IMR-90 (cell line): Measurements from ENCODE around the gene EFHC1. TPM values are rescaled to one million over a fixed set of nuclear protein-coding genes. Genes with fewer than 3 reads are reported as not detected.

Source experiments
- ATAC-seq: fragments of 200-7000 bp; cut with Tn5 transposase; 2 replicates; pipeline ENCODE4 v1.9.1; 2020; ENCODE audit warnings: low read depth, mild to moderate bottlenecking, moderate library complexity
- BruUV-seq: library from RNA; stranded (reverse); fragments of 400-500 nt; replicated peaks from 2 replicates; lab custom pipeline; 2021; lab: Mats Ljungman, UMichigan
- CTCF ChIA-PET: fragments of 300-600 bp; formaldehyde crosslinking; extraction: SDS; loops from one replicate; lab custom pipeline; 2021; ENCODE audit warnings: antibody characterized with exemption; lab: Yijun Ruan, JAX
- POLR2A ChIA-PET: fragments of 300-600 bp; sonication (Branson Sonifier 250); formaldehyde crosslinking; loops from one replicate; lab custom pipeline; 2022; ENCODE audit warnings: antibody characterized with exemption; ENCODE audit not compliant: unreplicated experiment; lab: Charles Lee
- DNase-seq: peaks from one replicate; pipeline ENCODE4 v3.0.0; 2013
- H2AFZ ChIP-seq: replicated peaks from 2 replicates; pipeline ENCODE3; 2013; ENCODE audit warnings: low read length, mild to moderate bottlenecking; ENCODE audit not compliant: poor library complexity
- H2AK5ac ChIP-seq: 2 replicates; pipeline ENCODE4 v1.6.1; 2013; ENCODE audit warnings: low read depth, low read length, inconsistent platforms
- H2AK9ac ChIP-seq: replicated peaks from 2 replicates; pipeline ENCODE3; 2013; ENCODE audit warnings: mild to moderate bottlenecking, low read depth, low read length, moderate library complexity; ENCODE audit not compliant: poor library complexity
- H2BK120ac ChIP-seq: 2 replicates; pipeline ENCODE4 v1.6.1; 2013; ENCODE audit warnings: low read depth, low read length, inconsistent platforms
- H2BK15ac ChIP-seq: 3 replicates; pipeline ENCODE4 v1.6.1; 2013; ENCODE audit warnings: low read depth, low read length, inconsistent platforms
- H2BK20ac ChIP-seq: 2 replicates; pipeline ENCODE4 v1.6.1; 2013; ENCODE audit warnings: low read depth, mild to moderate bottlenecking, inconsistent platforms, low read length, moderate library complexity
- H2BK5ac ChIP-seq: 2 replicates; pipeline ENCODE4 v1.6.1; 2013; ENCODE audit warnings: mild to moderate bottlenecking, low read depth, low read length, inconsistent platforms; ENCODE audit not compliant: poor library complexity, severe bottlenecking
- H3K14ac ChIP-seq: replicated peaks from 2 replicates; pipeline ENCODE4 v1.6.1; 2013; ENCODE audit warnings: low read depth, low read length, inconsistent platforms
- H3K18ac ChIP-seq: 2 replicates; pipeline ENCODE4 v1.6.1; 2013; ENCODE audit warnings: low read depth, low read length, control low read depth
- H3K23ac ChIP-seq: 2 replicates; pipeline ENCODE4 v1.6.1; 2013; ENCODE audit warnings: low read depth, low read length, inconsistent platforms
- H3K27ac ChIP-seq: 2 replicates; pipeline ENCODE4 v1.5.1; 2013; ENCODE audit warnings: mild to moderate bottlenecking, control low read depth, low read length; ENCODE audit not compliant: insufficient read depth
- H3K27me3 ChIP-seq: 2 replicates; pipeline ENCODE4 v1.6.1; 2013; ENCODE audit warnings: low read length; ENCODE audit not compliant: control insufficient read depth, insufficient read depth
- H3K36me3 ChIP-seq: 2 replicates; pipeline ENCODE4 v1.6.1; 2013; ENCODE audit warnings: low read length, mixed read lengths; ENCODE audit not compliant: control insufficient read depth, insufficient read depth
- H3K4ac ChIP-seq: 2 replicates; pipeline ENCODE4 v1.6.1; 2013; ENCODE audit warnings: low read depth, low read length, inconsistent platforms
- H3K4me1 ChIP-seq: 2 replicates; pipeline ENCODE4 v1.6.1; 2013; ENCODE audit warnings: low read length, mixed read lengths; ENCODE audit not compliant: control insufficient read depth, insufficient read depth
- H3K4me2 ChIP-seq: 2 replicates; pipeline ENCODE4 v1.6.1; 2013; ENCODE audit warnings: low read depth, mild to moderate bottlenecking, control low read depth, low read length, moderate library complexity
- H3K4me3 ChIP-seq: 2 replicates; pipeline ENCODE4 v1.5.1; 2013; ENCODE audit warnings: low read depth, mild to moderate bottlenecking, control low read depth, low read length, moderate library complexity; ENCODE audit not compliant: insufficient read depth
- H3K56ac ChIP-seq: 2 replicates; pipeline ENCODE4 v1.6.1; 2013; ENCODE audit warnings: low read length, inconsistent platforms; ENCODE audit not compliant: insufficient read depth; ENCODE audit errors: extremely low read depth
- H3K79me1 ChIP-seq, 2 experiments: 2 replicates each; pipeline ENCODE4 v1.6.1; 2013; ENCODE audit warnings: low read length in 2 of 2, inconsistent platforms in 1 of 2, low read depth in 1 of 2
- H3K9ac ChIP-seq: 2 replicates; pipeline ENCODE4 v1.6.1; 2013; ENCODE audit warnings: low read depth, low read length, control low read depth
- H3K9me1 ChIP-seq: 2 replicates; pipeline ENCODE4 v1.6.1; 2013; ENCODE audit warnings: low read length, inconsistent platforms; ENCODE audit not compliant: insufficient read depth
- H3K9me3 ChIP-seq: 2 replicates; pipeline ENCODE4 v1.6.1; 2013; ENCODE audit warnings: low read length; ENCODE audit not compliant: control insufficient read depth, insufficient read depth
- H4K20me1 ChIP-seq: 2 replicates; pipeline ENCODE4 v1.6.1; 2013; ENCODE audit warnings: low read length, inconsistent platforms; ENCODE audit not compliant: insufficient read depth
- H4K5ac ChIP-seq: 2 replicates; pipeline ENCODE4 v1.6.1; 2013; ENCODE audit warnings: mild to moderate bottlenecking, low read depth, low read length, control low read depth
- H4K8ac ChIP-seq, 2 experiments: 2 replicates each; pipeline ENCODE4 v1.6.1; 2013; ENCODE audit warnings: low read depth in 2 of 2, low read length in 2 of 2, control low read depth in 1 of 2, inconsistent platforms in 1 of 2
- H4K91ac ChIP-seq: 2 replicates; pipeline ENCODE4 v1.6.1; 2013; ENCODE audit warnings: low read depth, low read length, inconsistent platforms; ENCODE audit not compliant: insufficient read depth
- CEBPB ChIP-seq: IDR thresholded peaks from 2 replicates; pipeline ENCODE4 v1.6.1; 2012; ENCODE audit warnings: low read depth, low read length, improper control_type of control experiment
- CHD1 ChIP-seq: IDR thresholded peaks from 2 replicates; pipeline ENCODE4 v1.6.1; 2012; ENCODE audit warnings: low read depth, low read length, improper control_type of control experiment
- FOS ChIP-seq: fragments of 150-350 bp; IDR thresholded peaks from 2 replicates; pipeline ENCODE4 v1.6.1; 2016; ENCODE audit warnings: low read depth, low read length
- MAFK ChIP-seq: IDR thresholded peaks from 2 replicates; pipeline ENCODE4 v1.6.1; 2012; ENCODE audit warnings: low read depth, low read length, improper control_type of control experiment
- MAZ ChIP-seq: IDR thresholded peaks from 2 replicates; pipeline ENCODE4 v1.6.1; 2012; ENCODE audit warnings: low read depth, mild to moderate bottlenecking, low read length, improper control_type of control experiment, moderate library complexity, borderline replicate concordance
- NFE2L2 ChIP-seq: fragments of 150-350 bp; IDR thresholded peaks from 2 replicates; pipeline ENCODE4 v1.6.1; 2016; ENCODE audit warnings: low read depth, mild to moderate bottlenecking, low read length
- POLR2A ChIP-seq: IDR thresholded peaks from 2 replicates; pipeline ENCODE4 v1.6.1; 2012; ENCODE audit warnings: mild to moderate bottlenecking, low read depth, low read length
- RAD21 ChIP-seq: IDR thresholded peaks from 2 replicates; pipeline ENCODE4 v1.6.1; 2012; ENCODE audit warnings: low read length, improper control_type of control experiment
- RCOR1 ChIP-seq: IDR thresholded peaks from 2 replicates; pipeline ENCODE4 v1.6.1; 2012; ENCODE audit warnings: mild to moderate bottlenecking, low read length, improper control_type of control experiment; ENCODE audit not compliant: insufficient replicate concordance
- SMC3 ChIP-seq: fragments of 150-350 bp; IDR thresholded peaks from 2 replicates; pipeline ENCODE4 v1.6.1; 2016; ENCODE audit warnings: low read depth, mild to moderate bottlenecking, antibody characterized with exemption, low read length, moderate library complexity
- WGBS, 2 experiments: methylation state at CpG; one replicate each; pipeline versions ENCODE4 v1.1.5 to v1.1.7; 2013; ENCODE audit warnings: missing lambda C conversion rate in 2 of 2; ENCODE audit not compliant: insufficient read length in 1 of 2; ENCODE audit errors: extremely low coverage in 2 of 2; 5-methylcytosine and 5-hydroxymethylcytosine counted together
- dilution Hi-C: fragments of 300-500 bp; cut with HindIII; formaldehyde crosslinking; loops from one replicate; pipeline ENCODE4 v1.14.3; 2018; ENCODE audit warnings: low sequenced_read_pairs; ENCODE audit not compliant: unreplicated experiment
- in situ Hi-C: fragments of 300-500 bp; cut with MboI; formaldehyde crosslinking; loops from 3 replicates; pipeline ENCODE4 v1.14.3; 2019; ENCODE audit warnings: low sequenced_read_pairs, inconsistent platforms, mixed read lengths
- intact Hi-C: fragments of 100-400 bp; cut with micrococcal nuclease; formaldehyde crosslinking; loops from 2 replicates; pipeline ENCODE4 v1.10.0; 2022
- polyA plus RNA-seq, 3 experiments: library from polyadenylated mRNA; depleted of rRNA; stranded (reverse); fragments of >200 nt; gene quantifications; 2 replicates each; pipeline ENCODE4 v1.2.3, GENCODE V29; 2012; ENCODE audit warnings: low replicate concordance in 1 of 3
- total RNA-seq: library from RNA; depleted of rRNA; stranded (reverse); fragments of >200 nt; gene quantifications from 2 replicates; pipeline ENCODE4 v1.2.3, GENCODE V29; 2012
- TF ChIP-seq, protein P1 (sequence below): fragments of 150-350 bp; IDR thresholded peaks from 2 replicates; pipeline ENCODE4 v1.6.1; 2017; ENCODE audit warnings: mild to moderate bottlenecking, antibody characterized with exemption, low read length, low read depth

The EFHC1 gene
- total and polyA plus RNA-seq, 2 of the 4 experiments (the other 2 are of a cell fraction), result 14.0 to 23.0 TPM

DNA sequence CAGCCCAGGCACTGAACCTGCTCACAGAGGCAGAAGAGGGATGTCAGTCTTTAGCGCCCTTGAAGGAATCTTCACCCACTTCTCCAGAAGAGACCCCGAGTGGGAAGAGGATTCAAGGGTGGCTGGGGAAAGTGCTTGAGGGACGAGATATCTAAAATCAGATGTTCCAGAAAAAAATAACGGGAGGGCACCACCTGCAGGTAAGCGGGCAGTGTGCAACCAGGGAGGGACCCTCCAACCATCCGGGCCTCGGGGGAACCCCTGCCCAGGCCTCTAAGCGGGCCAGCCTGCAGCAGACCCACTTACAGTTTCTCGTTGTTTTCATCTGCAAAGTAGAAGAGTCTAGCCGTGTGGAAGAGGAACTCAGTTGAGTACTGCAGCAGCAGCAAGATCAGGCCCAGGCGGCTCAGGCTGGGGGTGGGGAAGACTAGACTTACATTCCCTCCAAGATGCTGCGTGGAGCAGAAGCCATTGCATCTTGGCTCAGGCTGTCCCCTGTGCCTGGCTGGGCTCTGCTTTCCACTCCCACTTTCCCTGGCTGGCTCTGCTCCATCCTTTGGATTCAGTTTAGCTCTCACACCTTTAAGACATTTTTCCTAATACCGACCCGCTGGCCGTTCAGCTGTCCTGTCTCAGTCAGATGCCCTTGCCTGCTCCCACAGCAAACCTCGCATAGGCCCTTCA, 85.7 kb downstream of the EFHC1 start:
- peaks cover 37 to 93% of the 10 kb centered on the region in 2 experiments for H3K79me1 ChIP-seq
- CTCF ChIA-PET, result no interaction called here
- peak overlapping the region in 1 of 2 experiments; percentile 17; a peak in 1 of 4 replicates for H4K8ac ChIP-seq
- H3K9me3 ChIP-seq, result no peaks in the 10 kb centered on the region
- no peak overlapping the region for H2BK20ac ChIP-seq
- H3K56ac ChIP-seq, result no peak overlapping the region
- H3K23ac ChIP-seq, result no peak overlapping the region
- no peak overlapping the region for H2BK120ac ChIP-seq
- H3K4me3 ChIP-seq, result no peak overlapping the region
- ATAC-seq, result no peak
- 100% methylated on average over 1 of the region's 16 CpGs; no CpG with 5 or more reads in 1 of the 2 experiments for WGBS, 2 experiments
- H3K27me3 ChIP-seq, result no peaks in the 10 kb centered on the region
- H3K4me1 ChIP-seq, result peaks cover 29% of the 10 kb centered on the region
- POLR2A ChIA-PET, result no interaction called here
- no peak overlapping the region for H3K4me2 ChIP-seq
- no peak overlapping the region for H2AFZ ChIP-seq
- no peak overlapping the region for H3K9ac ChIP-seq
- DNase-seq, result no peak
- no TSS peak for BruUV-seq
- H3K9me1 ChIP-seq, result peaks cover 43% of the 10 kb centered on the region
- no peak overlapping the region for H3K14ac ChIP-seq
- no peaks in the 10 kb centered on the region for H4K20me1 ChIP-seq
- intact Hi-C loops, result no loop called here
- H2AK9ac ChIP-seq, result no peak overlapping the region
- dilution Hi-C loops, result no loop called here
- TF ChIP-seq RCOR1 (no peak), MAZ (no peak), MAFK (no peak), NFE2L2 (no peak), SMC3 (no peak), FOS (no peak), CEBPB (no peak), RAD21 (no peak), POLR2A (no peak), CHD1 (no peak)
- TF ChIP-seq, protein P1, sequence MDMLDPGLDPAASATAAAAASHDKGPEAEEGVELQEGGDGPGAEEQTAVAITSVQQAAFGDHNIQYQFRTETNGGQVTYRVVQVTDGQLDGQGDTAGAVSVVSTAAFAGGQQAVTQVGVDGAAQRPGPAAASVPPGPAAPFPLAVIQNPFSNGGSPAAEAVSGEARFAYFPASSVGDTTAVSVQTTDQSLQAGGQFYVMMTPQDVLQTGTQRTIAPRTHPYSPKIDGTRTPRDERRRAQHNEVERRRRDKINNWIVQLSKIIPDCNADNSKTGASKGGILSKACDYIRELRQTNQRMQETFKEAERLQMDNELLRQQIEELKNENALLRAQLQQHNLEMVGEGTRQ, result no peak
- H3K27ac ChIP-seq, result no peak overlapping the region
- H2BK5ac ChIP-seq, result no peak overlapping the region
- peaks cover 83% of the 10 kb centered on the region for H3K36me3 ChIP-seq
- H4K91ac ChIP-seq, result peak overlapping the region; percentile 35; the same call in 1 of the 2 replicates
- no peak overlapping the region for H3K18ac ChIP-seq
- in situ Hi-C loops, result no loop called here
- H2BK15ac ChIP-seq, result no peak overlapping the region; the same call in 2 of the 3 replicates
- no peak overlapping the region for H2AK5ac ChIP-seq
- no peak overlapping the region for H3K4ac ChIP-seq
- no peak overlapping the region for H4K5ac ChIP-seq
